Small intestine (tissue), 7 donors: ENCODE measurements around the gene DET1. TPM values are rescaled to one million over a fixed set of nuclear protein-coding genes. Genes with fewer than 3 reads are reported as not detected.
"Not testable (repeated sequence)": the region's sequence is repeated elsewhere in the genome, so short reads cannot be mapped to it uniquely, and the experiment has no call there.

Experiments
- DNase-seq, 2 donors: peaks; one replicate each; pipeline versions ENCODE4 v3.0.0 to v3.0.0-alpha.2; 2013
- FAIRE-seq: peaks from 2 replicates; lab custom pipeline; 2012; peaks lifted over from hg19 to GRCh38; lab: Jason Lieb, UNC
- H3K27ac ChIP-seq, 3 donors: one replicate each; pipeline ENCODE4 v1.5.1; 2013; ENCODE audit warnings: low read length in 2 of 3, mild to moderate bottlenecking in 2 of 3, control low read depth in 1 of 3, inconsistent platforms in 1 of 3, low read depth in 1 of 3, moderate library complexity in 1 of 3
- H3K27me3 ChIP-seq, 3 donors: one replicate each; pipeline ENCODE4 v1.6.1; 2013; ENCODE audit warnings: low read length in 3 of 3, inconsistent platforms in 1 of 3; ENCODE audit not compliant: control insufficient read depth in 3 of 3, insufficient read depth in 3 of 3
- H3K36me3 ChIP-seq, 3 donors: one replicate each; pipeline ENCODE4 v1.6.1; 2013; ENCODE audit warnings: low read length in 3 of 3, inconsistent platforms in 1 of 3, low read depth in 1 of 3, mild to moderate bottlenecking in 1 of 3, moderate library complexity in 1 of 3; ENCODE audit not compliant: control insufficient read depth in 3 of 3, insufficient read depth in 2 of 3
- H3K4me1 ChIP-seq, 3 donors: one replicate each; pipeline ENCODE4 v1.6.1; 2013; ENCODE audit warnings: low read length in 2 of 3, inconsistent platforms in 1 of 3, low read depth in 1 of 3, mild to moderate bottlenecking in 1 of 3, moderate library complexity in 1 of 3; ENCODE audit not compliant: control insufficient read depth in 3 of 3, insufficient read depth in 2 of 3
- H3K4me3 ChIP-seq, 3 donors: one replicate each; pipeline ENCODE4 v1.5.1; 2013; ENCODE audit warnings: low read length in 3 of 3, control low read depth in 1 of 3, inconsistent platforms in 1 of 3, low read depth in 1 of 3, mild to moderate bottlenecking in 1 of 3, moderate library complexity in 1 of 3
- H3K9me3 ChIP-seq, 2 donors: one replicate each; pipeline ENCODE4 v1.6.1; 2013; ENCODE audit warnings: low read depth in 1 of 2, low read length in 1 of 2; ENCODE audit not compliant: control insufficient read depth in 2 of 2, insufficient read depth in 1 of 2
- WGBS, 3 donors: extraction: QIAGEN DNeasy Blood & Tissue Kit; methylation state at CpG; one replicate each; pipeline ENCODE4 v1.1.7; 2013; 5-methylcytosine and 5-hydroxymethylcytosine counted together
- polyA plus RNA-seq, 4 donors: library from polyadenylated mRNA; stranded (reverse) in 3 of 4; unstranded in 1 of 4; fragments of 200-250 nt in 3 of 4; fragments of 120-200 nt in 1 of 4; gene quantifications; one replicate each; pipeline versions ENCODE4 v1.2.1 to v1.2.3, GENCODE V29; 2013
- donor health status: healthy with polysubstance abuse.
- donor health status: control.
- donor health status: control.
- donor health status: Bipolar disorder and iron deficiency.
- donor health status: healthy.

DET1 gene
- polyA plus RNA-seq, 4 donors = 1.1 to 14.0 (median 3.5) TPM

DNA sequence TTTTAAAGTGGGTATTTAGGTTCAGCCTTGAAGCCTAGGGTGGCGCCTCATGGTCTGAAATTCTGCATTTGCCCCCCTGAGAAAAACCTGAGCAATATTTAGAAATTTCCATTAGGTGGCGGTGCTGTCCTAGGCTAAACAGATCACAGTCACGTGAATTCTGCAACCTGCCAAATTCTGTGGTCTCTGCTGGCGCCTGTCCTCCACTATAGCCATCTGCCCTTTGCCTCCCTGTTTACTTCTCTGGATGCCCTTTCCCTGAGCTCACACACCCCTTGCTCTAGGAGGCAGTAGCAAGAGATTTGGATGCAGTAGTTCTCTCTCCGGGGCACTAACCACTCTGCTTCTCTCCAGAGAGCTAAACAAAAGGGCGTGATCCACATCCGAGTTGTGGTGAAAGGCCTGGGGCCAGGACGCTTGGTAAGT is 69.8 kb downstream of the DET1 start:
- 57 to 64% (median 62%) methylated on average over 8 of the region's 8 CpGs for WGBS, 3 donors
- peak; percentile 21 to 41 for DNase-seq
- no peak for FAIRE-seq
- Histone ChIP-seq H3K4me3 (no peak overlapping the region), H3K27me3 (no peaks in the 10 kb centered on the region), H3K9me3 (no peaks in the 10 kb centered on the region), H3K27ac (no peak overlapping the region), H3K4me1 (peaks cover 0 to 2% (median 0%) of the 10 kb centered on the region in 3 donors), H3K36me3 (peaks cover 3 to 49% (median 10%) of the 10 kb centered on the region in 3 donors)

DNA sequence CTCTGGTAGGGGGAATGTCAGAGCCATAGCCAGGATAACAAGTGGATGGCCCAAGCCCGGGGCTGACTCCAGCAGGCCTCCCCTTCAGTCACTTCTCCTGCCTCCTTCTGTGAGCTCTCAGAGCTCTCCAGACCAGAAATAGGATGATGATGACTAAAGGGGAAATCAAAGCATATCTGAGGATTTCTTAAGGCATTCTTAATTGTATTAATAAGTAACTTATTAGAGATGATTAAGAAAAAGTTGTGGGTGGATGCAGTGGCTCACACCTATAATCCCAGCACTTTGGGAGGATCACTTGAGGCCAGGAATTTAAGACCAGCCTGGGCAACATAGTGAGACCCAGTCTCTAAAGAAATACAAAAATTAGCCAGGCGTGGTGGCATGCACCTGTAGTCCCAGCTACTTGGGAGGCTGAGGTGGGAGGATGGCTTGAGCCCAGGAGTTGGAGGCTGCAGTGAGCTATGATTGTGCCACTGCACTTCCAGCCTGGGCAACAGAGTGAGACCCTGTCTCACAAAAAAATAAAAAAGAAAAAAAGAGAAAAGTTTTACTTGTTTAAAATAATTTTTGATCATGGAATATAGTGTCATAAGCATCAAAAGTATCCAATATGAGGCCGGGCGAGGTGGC is 72.7 kb downstream of the DET1 start:
- peak overlapping the region in 1 of 3 donors; percentile 24 for H3K27ac ChIP-seq
- not testable (repeated sequence) for H3K27me3 ChIP-seq, H3K9me3 ChIP-seq, FAIRE-seq, H3K4me3 ChIP-seq, H3K4me1 ChIP-seq
- peak in 1 of 2 donors; percentile 46 for DNase-seq
- peaks cover 6 to 34% (median 10%) of the 10 kb centered on the region in 3 donors for H3K36me3 ChIP-seq
- 92 to 96% (median 94%) methylated on average over 4 of the region's 4 CpGs for WGBS, 3 donors

DNA sequence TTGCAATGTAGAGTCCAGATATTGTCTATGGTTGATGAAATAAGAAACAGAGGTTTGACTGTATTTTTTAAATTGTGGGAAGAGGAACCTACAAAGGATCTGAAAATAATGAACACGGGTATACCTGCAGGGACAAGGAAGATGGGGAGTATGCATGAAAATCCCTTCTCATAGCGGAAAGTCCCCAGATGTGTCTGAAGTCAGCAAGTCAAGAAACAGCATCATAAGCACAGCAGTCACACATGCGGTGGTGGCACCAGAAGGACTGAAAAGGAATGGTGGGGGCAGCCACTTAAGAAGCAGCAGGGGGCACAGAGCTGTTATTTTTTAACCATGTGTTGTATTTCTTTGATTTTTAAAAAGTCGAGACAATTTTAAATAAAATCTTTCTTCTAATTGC is 74.3 kb downstream of the DET1 start:
- Histone ChIP-seq H3K27me3 (no peaks in the 10 kb centered on the region), H3K4me1 (peaks cover 0 to 2% (median 0%) of the 10 kb centered on the region in 3 donors), H3K9me3 (no peaks in the 10 kb centered on the region), H3K27ac (no peak overlapping the region), H3K36me3 (peaks cover 6 to 23% (median 6%) of the 10 kb centered on the region in 3 donors), H3K4me3 (no peak overlapping the region)
- WGBS, 3 donors = 80 to 85% (median 83%) methylated on average over 4 of the region's 4 CpGs
- FAIRE-seq (no peak), DNase-seq (no peak)

GRCh38 chr15:88470625-88471372 is 75.7 kb downstream of the DET1 start:
- Histone ChIP-seq H3K9me3 (no peaks in the 10 kb centered on the region), H3K4me3 (no peak overlapping the region), H3K27me3 (no peaks in the 10 kb centered on the region), H3K27ac (no peak overlapping the region), H3K36me3 (peaks cover 0 to 15% (median 6%) of the 10 kb centered on the region in 3 donors), H3K4me1 (peaks cover 0 to 4% (median 3%) of the 10 kb centered on the region in 3 donors)
- FAIRE-seq (no peak), DNase-seq (no peak)
- WGBS, 3 donors = 88 to 94% (median 89%) methylated on average over 6 of the region's 6 CpGs

DNA sequence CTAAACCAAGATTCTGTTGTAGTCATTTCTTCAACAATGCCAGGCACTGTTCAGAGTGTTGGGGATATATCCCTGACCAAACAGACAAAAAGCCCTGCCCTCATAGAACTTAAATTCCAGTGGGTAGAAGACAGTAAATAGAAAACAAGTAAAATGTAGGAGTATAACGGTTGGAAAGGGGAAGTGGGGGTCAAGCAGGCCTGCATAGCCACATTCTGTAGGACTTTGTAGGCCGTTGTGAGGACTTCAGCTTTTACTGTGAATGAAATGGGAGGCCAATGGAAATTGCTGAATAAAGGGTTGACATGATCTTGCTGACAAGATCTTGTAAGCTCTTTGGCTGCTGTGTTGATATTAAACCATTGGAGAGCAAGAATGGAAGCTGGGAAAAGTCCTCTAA is 77.2 kb downstream of the DET1 start:
- FAIRE-seq = no peak
- Histone ChIP-seq H3K36me3 (peaks cover 0 to 11% (median 2%) of the 10 kb centered on the region in 3 donors), H3K27me3 (no peaks in the 10 kb centered on the region), H3K27ac (no peak overlapping the region), H3K4me1 (peaks cover 0 to 4% (median 3%) of the 10 kb centered on the region in 3 donors), H3K4me3 (no peak overlapping the region), H3K9me3 (no peaks in the 10 kb centered on the region)
- DNase-seq = no peak
- 90 to 92% (median 92%) methylated on average over 2 of the region's 2 CpGs for WGBS, 3 donors

DNA sequence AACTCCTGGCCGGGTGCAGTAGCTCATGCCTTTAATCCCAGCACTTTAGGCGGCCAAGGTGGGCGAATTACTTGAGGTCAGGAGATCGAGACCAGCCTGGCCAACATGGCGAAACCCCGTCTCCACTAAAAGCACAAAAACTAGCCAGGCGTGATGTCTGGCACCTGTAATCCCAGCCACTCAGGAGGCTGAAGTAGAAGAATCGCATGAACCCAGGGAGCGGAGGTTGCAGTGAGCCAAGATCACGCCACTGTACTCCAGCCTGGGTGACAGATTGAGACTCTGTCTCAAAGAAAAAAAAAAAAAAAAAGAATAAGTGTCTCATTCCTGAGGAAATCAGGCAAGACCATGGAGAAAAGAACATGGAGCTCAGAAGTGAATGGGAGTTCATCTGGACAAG is 77.8 kb downstream of the DET1 start:
- H3K9me3 ChIP-seq, H3K4me1 ChIP-seq, H3K27ac ChIP-seq, H3K27me3 ChIP-seq, DNase-seq, FAIRE-seq: not testable (repeated sequence)
- 96 to 97% (median 96%) methylated on average over 10 of the region's 10 CpGs for WGBS, 3 donors
- H3K4me3 ChIP-seq = peak overlapping the region in 1 of 3 donors; percentile 97
- peaks cover 3 to 11% (median 5%) of the 10 kb centered on the region in 3 donors for H3K36me3 ChIP-seq

DNA sequence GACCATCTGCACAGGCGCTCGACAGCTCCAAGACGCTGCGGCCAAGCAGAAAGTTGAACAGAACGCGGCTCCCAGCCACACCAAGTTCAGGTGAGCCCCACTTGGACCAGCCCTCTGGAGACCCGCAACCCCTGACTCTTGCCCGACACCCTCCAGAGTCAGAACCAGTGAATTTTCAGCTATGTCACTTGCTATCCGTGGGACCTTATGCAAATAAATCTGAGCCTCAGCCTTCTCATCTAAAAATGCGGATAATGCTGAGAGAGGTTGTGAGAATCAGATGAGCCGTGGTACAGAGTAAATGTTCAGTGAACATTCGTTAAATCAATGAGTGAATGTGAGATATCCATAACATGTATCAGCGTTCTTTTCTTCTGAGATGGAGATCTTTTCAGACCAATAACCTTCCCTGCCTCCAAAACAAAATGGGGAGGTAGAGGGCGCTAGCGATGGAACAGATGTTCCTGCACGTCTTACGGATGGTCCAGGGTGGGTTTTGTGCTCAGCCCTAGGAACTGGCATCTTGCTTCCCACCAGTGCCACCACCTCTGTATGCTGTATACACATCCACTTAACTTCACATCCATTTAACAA is 78.4 kb downstream of the DET1 start:
- FAIRE-seq (no peak), DNase-seq (peak in 1 of 2 donors; percentile 11)
- WGBS, 3 donors = 3 to 5% (median 5%) methylated on average over 17 of the region's 17 CpGs
- Histone ChIP-seq H3K4me1 (peaks cover 0 to 3% (median 2%) of the 10 kb centered on the region in 3 donors), H3K27ac (peak overlapping the region; percentile 41 to 89 (median 76)), H3K27me3 (no peaks in the 10 kb centered on the region), H3K36me3 (peaks cover 5 to 9% (median 8%) of the 10 kb centered on the region in 3 donors), H3K9me3 (no peaks in the 10 kb centered on the region), H3K4me3 (peak overlapping the region; percentile 69 to 97 (median 73))
